HepG2 (cell line): Measurements from ENCODE around the gene PCAT7. TPM values are rescaled to one million over a fixed set of nuclear protein-coding genes. Genes with fewer than 3 reads are reported as not detected.
A peak's percentile ranks its signal among the peaks of the same experiment; 100 is the strongest.

Experiments used
- AKNA ChIP-seq: sonication (generic); formaldehyde crosslinking; IDR thresholded peaks from 2 replicates; pipeline ENCODE4 v1.4.0; 2020; ENCODE audit warnings: missing genetic modification reagents, borderline replicate concordance
- ATF6 ChIP-seq: sonication (generic); formaldehyde crosslinking; conservative IDR thresholded peaks from 2 replicates; pipeline ENCODE4 v1.4.0; 2020; ENCODE audit warnings: missing genetic modification reagents
- ATM ChIP-seq: fragments of 450-650 bp; IDR thresholded peaks from 2 replicates; pipeline ENCODE4 v1.7.1; 2017; ENCODE audit warnings: mild to moderate bottlenecking, borderline replicate concordance
- CEBPG ChIP-seq: IDR thresholded peaks from 2 replicates; pipeline ENCODE4 v1.6.1; 2016
- FOXA3 ChIP-seq: IDR thresholded peaks from 2 replicates; pipeline ENCODE4 v1.6.1; 2016; ENCODE audit warnings: missing genetic modification reagents, missing compliant biosample characterization
- GABPA ChIP-seq, 2 experiments: IDR thresholded peaks; 2 replicates each; pipeline ENCODE4 v1.6.1; 2011 to 2016; ENCODE audit warnings: low read depth in 2 of 2, low read length in 1 of 2, missing biosample characterization in 1 of 2, missing genetic modification characterization in 1 of 2
- MAZ ChIP-seq, 2 experiments: sonication (generic) in 1 of 2; formaldehyde crosslinking in 1 of 2; IDR thresholded peaks; 2 replicates each; pipeline versions ENCODE4 v1.5.0 to v1.6.1; 2012 to 2020; ENCODE audit warnings: low read depth in 2 of 2, mild to moderate bottlenecking in 2 of 2, borderline replicate concordance in 1 of 2, improper control_type of control experiment in 1 of 2, low read length in 1 of 2, missing genetic modification reagents in 1 of 2, moderate library complexity in 1 of 2
- PAF1 ChIP-seq: IDR thresholded peaks from 2 replicates; pipeline ENCODE4 v1.6.1; 2016; ENCODE audit warnings: missing genetic modification reagents, missing compliant biosample characterization
- SMC3 ChIP-seq: IDR thresholded peaks from 2 replicates; pipeline ENCODE4 v1.6.1; 2011; ENCODE audit warnings: low read length, improper control_type of control experiment
- ZMYM3 ChIP-seq: sonication (generic); formaldehyde crosslinking; IDR thresholded peaks from 2 replicates; pipeline ENCODE4 v1.5.1; 2020; ENCODE audit warnings: mild to moderate bottlenecking, missing genetic modification reagents
- ZNF292 ChIP-seq: sonication (generic); formaldehyde crosslinking; IDR thresholded peaks from 2 replicates; pipeline ENCODE4 v1.8.1; 2022; ENCODE audit warnings: mild to moderate bottlenecking, low read depth, missing genetic modification reagents, borderline replicate concordance
- ZNF331 ChIP-seq: sonication (generic); formaldehyde crosslinking; IDR thresholded peaks from 2 replicates; pipeline ENCODE4 v1.4.0; 2020; ENCODE audit warnings: missing genetic modification reagents
- ZNF543 ChIP-seq: sonication (generic); formaldehyde crosslinking; IDR thresholded peaks from 2 replicates; pipeline ENCODE4 v1.4.0; 2020; ENCODE audit warnings: mild to moderate bottlenecking, missing genetic modification reagents
- ZNF605 ChIP-seq: sonication (generic); formaldehyde crosslinking; IDR thresholded peaks from 2 replicates; pipeline ENCODE4 v1.8.0; 2022; ENCODE audit warnings: mild to moderate bottlenecking, missing genetic modification reagents
- polyA plus RNA-seq, 8 experiments: library from polyadenylated mRNA; depleted of rRNA in 3 of 8; stranded (reverse) in 7 of 8; unstranded in 1 of 8; fragments of >200 nt; fragmentation: Illumina TruSeq in 4 of 8; extraction: Trizol in 4 of 8; gene quantifications; 2 replicates each; pipeline versions ENCODE4 v1.2.1 to v1.2.3, GENCODE V29; 2011 to 2016; ENCODE audit warnings: low read depth in 4 of 8, missing spikeins in 1 of 8, mixed read lengths in 1 of 8; ENCODE audit not compliant: insufficient read depth in 1 of 8
- total RNA-seq, 5 experiments: library from RNA; depleted of rRNA; stranded (reverse); fragments of >200 nt; fragmentation: Illumina TruSeq; extraction: Trizol; gene quantifications; 2 replicates each; pipeline ENCODE4 v1.2.3, GENCODE V29; 2016; ENCODE audit warnings: low read depth in 1 of 5
- TF ChIP-seq, protein P1 (sequence below): sonication (generic); formaldehyde crosslinking; IDR thresholded peaks from 2 replicates; pipeline ENCODE4 v1.4.0; 2020; ENCODE audit warnings: missing genetic modification reagents
- TF ChIP-seq, protein P2 (sequence below): IDR thresholded peaks from 2 replicates; pipeline ENCODE4 v1.6.1; 2016; ENCODE audit warnings: missing genetic modification reagents, missing compliant biosample characterization
- TF ChIP-seq, protein P3 (sequence below): sonication (generic); formaldehyde crosslinking; conservative IDR thresholded peaks from 2 replicates; pipeline ENCODE4 v1.4.0; 2020; ENCODE audit warnings: mild to moderate bottlenecking, missing genetic modification reagents, moderate library complexity

PCAT7 gene
- total and polyA plus RNA-seq, 2 of the 13 experiments (the other 11 are each of a cell fraction or from before 2014, with no cell fraction given), result 2.3 to 3.9 TPM

DNA sequence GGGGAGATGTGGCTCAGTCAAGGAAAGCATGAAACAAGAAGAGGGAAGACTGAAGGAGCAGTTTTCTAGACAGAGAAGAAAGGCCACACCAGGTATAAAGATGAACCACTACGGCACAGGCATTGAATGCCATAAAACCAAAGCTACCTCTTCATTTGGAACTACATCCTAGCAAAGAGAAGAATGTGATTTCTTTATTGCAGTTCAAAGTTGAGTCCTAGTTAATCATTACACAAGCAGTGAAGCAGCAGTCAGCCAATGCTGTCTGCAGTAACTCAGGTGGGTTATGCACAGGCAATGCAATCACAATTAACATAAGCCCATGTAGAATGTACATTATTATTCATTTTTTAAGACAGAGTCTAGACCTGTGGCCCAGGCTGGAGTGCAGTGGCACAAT lies 21.7 kb upstream of the PCAT7 start (continued):
- TF ChIP-seq ATF6 (CRISPR knock-in tag), result no peak
- TF ChIP-seq MAZ (IDR thresholded peaks at IDR 0.05; ENCODE audit: borderline replicate concordance, low read depth, low read length), result no peak
- no peak for TF ChIP-seq MAZ (CRISPR knock-in tag; IDR thresholded peaks at IDR 0.05; ENCODE audit: low read depth)
- 0 out of 2 replicates have a peak, but pooled peaks have one; percentile 35 for TF ChIP-seq ZNF292 (CRISPR knock-in tag)
- 0 out of 2 replicates have a peak, but pooled peaks have one; percentile 37 for TF ChIP-seq ZNF331 (CRISPR knock-in tag)
- TF ChIP-seq FOXA3 (CRISPR knock-in tag), result peak; percentile 45; the same call in 1 of the 2 replicates
- TF ChIP-seq ZNF543, result no peak
- TF ChIP-seq ATM, result no peak
- TF ChIP-seq ZMYM3 (CRISPR knock-in tag), result 0 out of 2 replicates have a peak, but pooled peaks have one; percentile 7
- TF ChIP-seq, protein P1, sequence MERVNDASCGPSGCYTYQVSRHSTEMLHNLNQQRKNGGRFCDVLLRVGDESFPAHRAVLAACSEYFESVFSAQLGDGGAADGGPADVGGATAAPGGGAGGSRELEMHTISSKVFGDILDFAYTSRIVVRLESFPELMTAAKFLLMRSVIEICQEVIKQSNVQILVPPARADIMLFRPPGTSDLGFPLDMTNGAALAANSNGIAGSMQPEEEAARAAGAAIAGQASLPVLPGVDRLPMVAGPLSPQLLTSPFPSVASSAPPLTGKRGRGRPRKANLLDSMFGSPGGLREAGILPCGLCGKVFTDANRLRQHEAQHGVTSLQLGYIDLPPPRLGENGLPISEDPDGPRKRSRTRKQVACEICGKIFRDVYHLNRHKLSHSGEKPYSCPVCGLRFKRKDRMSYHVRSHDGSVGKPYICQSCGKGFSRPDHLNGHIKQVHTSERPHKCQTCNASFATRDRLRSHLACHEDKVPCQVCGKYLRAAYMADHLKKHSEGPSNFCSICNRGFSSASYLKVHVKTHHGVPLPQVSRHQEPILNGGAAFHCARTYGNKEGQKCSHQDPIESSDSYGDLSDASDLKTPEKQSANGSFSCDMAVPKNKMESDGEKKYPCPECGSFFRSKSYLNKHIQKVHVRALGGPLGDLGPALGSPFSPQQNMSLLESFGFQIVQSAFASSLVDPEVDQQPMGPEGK (CRISPR knock-in tag), result no peak
- TF ChIP-seq, protein P2, sequence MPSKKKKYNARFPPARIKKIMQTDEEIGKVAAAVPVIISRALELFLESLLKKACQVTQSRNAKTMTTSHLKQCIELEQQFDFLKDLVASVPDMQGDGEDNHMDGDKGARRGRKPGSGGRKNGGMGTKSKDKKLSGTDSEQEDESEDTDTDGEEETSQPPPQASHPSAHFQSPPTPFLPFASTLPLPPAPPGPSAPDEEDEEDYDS (CRISPR knock-in tag), result peak; percentile 33; the same call in 1 of the 2 replicates
- peak; percentile 39; the same call in 1 of the 2 replicates for TF ChIP-seq CEBPG (CRISPR knock-in tag)
- TF ChIP-seq, protein P3, sequence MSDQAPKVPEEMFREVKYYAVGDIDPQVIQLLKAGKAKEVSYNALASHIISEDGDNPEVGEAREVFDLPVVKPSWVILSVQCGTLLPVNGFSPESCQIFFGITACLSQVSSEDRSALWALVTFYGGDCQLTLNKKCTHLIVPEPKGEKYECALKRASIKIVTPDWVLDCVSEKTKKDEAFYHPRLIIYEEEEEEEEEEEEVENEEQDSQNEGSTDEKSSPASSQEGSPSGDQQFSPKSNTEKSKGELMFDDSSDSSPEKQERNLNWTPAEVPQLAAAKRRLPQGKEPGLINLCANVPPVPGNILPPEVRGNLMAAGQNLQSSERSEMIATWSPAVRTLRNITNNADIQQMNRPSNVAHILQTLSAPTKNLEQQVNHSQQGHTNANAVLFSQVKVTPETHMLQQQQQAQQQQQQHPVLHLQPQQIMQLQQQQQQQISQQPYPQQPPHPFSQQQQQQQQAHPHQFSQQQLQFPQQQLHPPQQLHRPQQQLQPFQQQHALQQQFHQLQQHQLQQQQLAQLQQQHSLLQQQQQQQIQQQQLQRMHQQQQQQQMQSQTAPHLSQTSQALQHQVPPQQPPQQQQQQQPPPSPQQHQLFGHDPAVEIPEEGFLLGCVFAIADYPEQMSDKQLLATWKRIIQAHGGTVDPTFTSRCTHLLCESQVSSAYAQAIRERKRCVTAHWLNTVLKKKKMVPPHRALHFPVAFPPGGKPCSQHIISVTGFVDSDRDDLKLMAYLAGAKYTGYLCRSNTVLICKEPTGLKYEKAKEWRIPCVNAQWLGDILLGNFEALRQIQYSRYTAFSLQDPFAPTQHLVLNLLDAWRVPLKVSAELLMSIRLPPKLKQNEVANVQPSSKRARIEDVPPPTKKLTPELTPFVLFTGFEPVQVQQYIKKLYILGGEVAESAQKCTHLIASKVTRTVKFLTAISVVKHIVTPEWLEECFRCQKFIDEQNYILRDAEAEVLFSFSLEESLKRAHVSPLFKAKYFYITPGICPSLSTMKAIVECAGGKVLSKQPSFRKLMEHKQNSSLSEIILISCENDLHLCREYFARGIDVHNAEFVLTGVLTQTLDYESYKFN (CRISPR knock-in tag), result peak; percentile 75
- no peak for TF ChIP-seq GABPA (IDR thresholded peaks at IDR 0.05; ENCODE audit: low read depth, low read length)
- no peak for TF ChIP-seq GABPA (CRISPR knock-in tag; IDR thresholded peaks at IDR 0.05; ENCODE audit: low read depth)
- no peak for TF ChIP-seq PAF1 (CRISPR knock-in tag)
- TF ChIP-seq ZNF605 (CRISPR knock-in tag), result no peak
- TF ChIP-seq AKNA (CRISPR knock-in tag), result no peak
- no peak for TF ChIP-seq SMC3
